Hepatocyte (in vitro differentiated cells): ENCODE data around the gene PITPNC1.

ENCODE experiments used
- EZH2 ChIP-seq: fragments of 200-600 bp; sonication (generic); IDR thresholded peaks from 2 replicates; pipeline ENCODE4 v1.6.1; 2016; ENCODE audit warnings: antibody characterized with exemption, mild to moderate bottlenecking, borderline replicate concordance
- EZH2phosphoT487 ChIP-seq: fragments of 200-600 bp; sonication (generic); IDR thresholded peaks from one replicate; pipeline ENCODE4 v1.6.1; 2018; ENCODE audit warnings: antibody characterized with exemption, mild to moderate bottlenecking, low read depth, moderate library complexity; ENCODE audit not compliant: unreplicated experiment, severe bottlenecking
- TF ChIP-seq, protein P1 (sequence below): fragments of 200-600 bp; sonication (generic); IDR thresholded peaks from 2 replicates; pipeline ENCODE4 v1.5.1; 2016; ENCODE audit warnings: antibody characterized with exemption, mild to moderate bottlenecking; ENCODE audit not compliant: poor library complexity

DNA sequence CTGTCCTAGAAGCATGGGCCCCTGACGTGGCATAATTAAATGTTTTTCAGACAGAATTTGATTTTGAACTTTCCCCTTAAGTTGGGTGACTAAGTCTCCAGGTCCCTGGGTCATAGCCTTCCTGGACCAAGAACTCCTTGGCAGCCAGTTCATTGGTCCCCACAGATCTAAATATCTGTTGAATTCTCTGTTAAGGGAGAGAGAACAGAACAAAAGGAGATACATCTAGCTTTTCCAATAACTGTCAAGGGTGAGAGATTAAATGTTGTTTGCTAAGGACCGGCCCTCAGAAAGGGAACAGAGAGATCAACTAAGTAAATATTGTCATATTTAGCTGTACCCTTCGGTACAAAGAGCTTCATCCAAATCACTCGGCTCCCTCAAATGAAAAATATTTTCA, 262.5 kb downstream of the PITPNC1 start:
- TF ChIP-seq, protein P1, sequence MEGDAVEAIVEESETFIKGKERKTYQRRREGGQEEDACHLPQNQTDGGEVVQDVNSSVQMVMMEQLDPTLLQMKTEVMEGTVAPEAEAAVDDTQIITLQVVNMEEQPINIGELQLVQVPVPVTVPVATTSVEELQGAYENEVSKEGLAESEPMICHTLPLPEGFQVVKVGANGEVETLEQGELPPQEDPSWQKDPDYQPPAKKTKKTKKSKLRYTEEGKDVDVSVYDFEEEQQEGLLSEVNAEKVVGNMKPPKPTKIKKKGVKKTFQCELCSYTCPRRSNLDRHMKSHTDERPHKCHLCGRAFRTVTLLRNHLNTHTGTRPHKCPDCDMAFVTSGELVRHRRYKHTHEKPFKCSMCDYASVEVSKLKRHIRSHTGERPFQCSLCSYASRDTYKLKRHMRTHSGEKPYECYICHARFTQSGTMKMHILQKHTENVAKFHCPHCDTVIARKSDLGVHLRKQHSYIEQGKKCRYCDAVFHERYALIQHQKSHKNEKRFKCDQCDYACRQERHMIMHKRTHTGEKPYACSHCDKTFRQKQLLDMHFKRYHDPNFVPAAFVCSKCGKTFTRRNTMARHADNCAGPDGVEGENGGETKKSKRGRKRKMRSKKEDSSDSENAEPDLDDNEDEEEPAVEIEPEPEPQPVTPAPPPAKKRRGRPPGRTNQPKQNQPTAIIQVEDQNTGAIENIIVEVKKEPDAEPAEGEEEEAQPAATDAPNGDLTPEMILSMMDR, result no peak
- no peak for TF ChIP-seq EZH2phosphoT487
- no peak for TF ChIP-seq EZH2
